ENCODE results near the gene KLC1.
"Not testable (repeated sequence)": the region's sequence is repeated elsewhere in the genome, so short reads cannot be mapped to it uniquely, and the experiment has no call there.

Gene KLC1

GRCh38 chr14:103626146-103626850 is 2.7 kb upstream of the KLC1 start:
- no peak for DNase-seq

DNA sequence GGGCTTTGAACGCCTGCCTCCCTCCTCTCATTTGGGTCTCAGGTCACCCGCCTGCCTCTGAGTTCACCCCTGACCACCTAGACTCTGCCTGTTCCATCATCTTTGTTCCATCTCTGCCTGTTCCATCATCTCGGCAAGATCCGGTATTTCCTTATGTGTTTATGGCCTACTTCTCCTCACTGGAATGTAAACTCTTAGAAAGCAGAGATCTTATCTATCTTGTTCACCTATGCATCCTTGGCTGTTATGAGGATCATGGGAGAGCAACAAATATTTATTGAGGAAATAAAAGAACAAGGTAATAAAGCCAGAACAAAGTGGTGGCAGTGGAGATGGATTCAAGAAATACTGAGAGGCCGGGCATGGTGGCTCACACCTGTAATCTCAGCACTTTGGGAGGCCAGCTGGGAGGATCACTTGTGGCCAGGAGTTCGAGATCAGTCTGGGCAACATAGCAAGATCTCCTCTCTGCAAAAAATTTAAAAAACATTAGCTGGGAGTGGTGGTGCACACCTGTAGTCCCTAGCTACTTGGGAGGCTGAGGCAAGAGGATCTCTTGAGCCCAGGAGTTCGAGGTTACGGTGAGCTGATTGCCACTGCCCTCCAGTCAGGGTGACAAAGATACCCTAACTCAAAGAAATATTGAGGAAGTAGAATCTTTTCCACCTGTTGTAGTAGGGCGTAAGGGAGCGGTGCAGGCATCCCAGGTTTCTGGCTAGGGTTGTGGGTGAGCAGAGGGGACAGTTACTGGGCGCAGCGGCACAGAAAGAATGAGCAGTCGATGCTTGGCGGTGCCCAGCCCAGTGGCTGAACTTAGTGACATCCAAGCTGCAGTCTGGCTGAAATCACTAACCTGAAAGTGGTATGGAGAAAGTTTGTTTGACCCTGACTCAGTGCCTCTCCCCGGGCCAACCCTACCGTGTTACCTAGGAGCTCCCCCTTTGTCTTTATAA is 1.7 kb upstream of the KLC1 start:
- DNase-seq: no peak

DNA sequence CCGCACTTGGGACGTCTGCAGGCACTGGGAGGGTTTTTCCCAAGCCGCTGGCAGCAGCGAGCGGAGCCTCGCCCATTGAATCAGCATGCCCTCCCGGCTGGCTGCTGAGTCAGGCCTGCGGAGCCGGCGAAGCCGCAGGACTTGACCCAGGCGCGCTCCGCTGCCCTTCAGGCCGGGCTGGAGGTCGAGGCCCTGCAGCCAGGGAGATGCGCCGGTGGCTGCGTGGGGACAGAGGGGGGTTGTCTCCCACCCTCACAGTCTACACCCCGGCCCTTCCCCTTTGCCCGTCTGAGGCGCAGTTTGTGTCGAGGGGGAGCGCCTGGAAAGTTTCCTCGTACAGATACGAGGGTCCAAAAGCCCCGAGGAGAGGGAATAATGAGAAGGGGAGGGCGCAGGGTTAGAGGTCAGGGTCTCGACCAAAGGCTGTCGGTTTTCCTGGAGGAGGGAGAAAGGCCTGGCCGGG is 759 bp upstream of the KLC1 start:
- DNase-seq: no peak

GRCh38 chr14:103629503-103630121 is 601 bp downstream of the KLC1 start:
- no peak for DNase-seq

DNA sequence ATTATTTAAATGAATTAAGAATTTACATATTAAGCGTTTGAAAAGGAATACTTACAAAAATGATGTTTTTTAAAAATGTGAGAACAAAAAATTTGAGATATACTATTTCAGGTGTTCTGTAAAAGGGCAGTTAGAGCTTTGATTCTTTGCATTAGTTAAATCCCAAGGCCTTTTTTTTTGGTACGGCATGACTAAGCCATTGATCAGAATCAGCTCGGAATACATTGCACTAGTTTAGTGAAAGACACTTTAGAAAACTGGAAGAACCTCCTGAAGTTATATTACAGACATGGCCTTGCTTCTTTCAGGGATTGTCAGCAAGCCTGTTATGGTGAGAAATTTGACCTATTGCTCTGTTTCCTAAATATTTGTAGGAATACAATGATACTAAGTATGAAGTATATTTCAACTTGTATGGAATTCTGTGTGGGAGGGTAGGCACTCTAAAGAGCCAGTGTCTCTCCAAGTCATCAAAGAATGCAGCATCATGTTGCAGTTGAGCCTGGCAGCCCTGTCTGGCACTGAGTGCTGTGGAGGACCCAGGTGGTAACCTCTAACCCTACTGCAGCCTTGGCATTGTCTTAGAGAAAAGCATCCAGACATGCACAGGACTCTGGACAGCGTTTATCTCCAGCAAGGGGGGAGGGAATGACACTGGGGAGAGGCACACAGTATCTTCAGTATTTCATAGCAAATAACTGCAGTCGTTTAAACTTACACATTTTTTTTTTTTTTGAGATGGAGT is 1.5 kb downstream of the KLC1 start:
- no peak for DNase-seq

DNA sequence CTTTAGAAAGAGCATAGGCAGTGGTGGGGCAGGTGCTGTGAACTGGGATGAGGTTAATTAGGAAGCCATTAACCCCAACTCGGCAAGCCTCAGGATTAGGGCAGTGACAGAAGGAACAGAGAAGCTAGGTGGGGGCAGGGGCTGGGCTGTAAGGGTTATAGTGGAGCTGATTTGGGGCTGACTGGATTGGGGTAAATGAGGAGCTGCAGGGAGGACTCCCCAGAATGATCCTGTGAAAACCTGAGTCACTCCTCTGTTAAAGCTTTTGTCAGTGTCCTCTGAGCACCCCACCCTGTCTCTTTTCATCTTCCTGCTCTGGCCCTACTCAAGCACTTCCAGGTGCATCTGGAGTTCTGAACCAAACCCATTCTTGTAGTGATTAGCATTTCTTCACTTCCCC is 4.4 kb downstream of the KLC1 start:
- peak; percentile 62 for DNase-seq

GRCh38 chr14:103634156-103634555 is 5.1 kb downstream of the KLC1 start:
- no peak for DNase-seq

- DNase-seq: no peak
These were observed 9.6 kb downstream of the KLC1 start for GRCh38 chr14:103638594-103638993.

GRCh38 chr14:103641161-103641560 is 12.2 kb downstream of the KLC1 start:
- no peak for DNase-seq

- no peak for DNase-seq
These were observed 17.2 kb downstream of the KLC1 start for GRCh38 chr14:103646189-103646588.

DNA sequence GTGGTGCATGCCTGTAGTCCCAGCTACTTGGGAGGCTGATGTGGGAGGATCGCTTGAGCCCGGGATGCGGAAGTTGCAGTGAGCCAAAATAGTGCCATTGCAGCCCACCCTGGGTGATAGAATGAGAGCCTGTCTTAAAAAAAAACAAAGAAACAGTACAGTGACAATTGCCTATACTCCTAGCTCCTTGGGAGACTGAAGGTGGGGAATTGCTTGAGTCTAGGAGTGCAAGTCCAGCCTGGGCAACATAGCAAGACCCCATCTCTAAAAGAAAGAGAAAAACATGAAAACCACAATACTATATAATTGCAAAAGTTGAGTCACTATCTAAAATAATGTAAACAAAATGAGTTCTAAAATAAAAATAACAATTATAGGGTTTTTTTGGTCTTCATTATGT is 20.0 kb downstream of the KLC1 start:
- DNase-seq: no peak

GRCh38 chr14:103650213-103650612 is 21.2 kb downstream of the KLC1 start:
- no peak for DNase-seq

- no peak for DNase-seq
These were observed 22.6 kb downstream of the KLC1 start for GRCh38 chr14:103651585-103651984.

DNA sequence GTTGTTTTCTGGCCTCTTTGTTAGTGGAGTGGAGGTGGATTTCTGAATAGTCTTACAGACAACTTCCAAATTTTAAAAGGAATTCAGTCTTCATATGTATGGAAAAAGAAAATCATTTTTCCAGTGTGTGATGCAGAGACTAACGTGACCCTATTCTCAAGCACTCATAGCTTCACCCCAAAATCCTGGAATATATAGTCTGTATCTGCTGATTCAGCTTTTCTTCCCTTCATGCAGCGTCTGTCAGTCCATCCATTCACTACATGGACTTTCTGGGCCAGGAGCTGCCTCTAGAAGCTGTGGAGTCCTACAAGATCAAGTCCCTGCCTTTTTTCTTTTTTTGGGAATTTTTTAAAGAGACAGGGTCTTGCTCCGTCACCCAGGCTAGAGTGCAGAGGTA is 23.8 kb downstream of the KLC1 start:
- DNase-seq: no peak

DNA sequence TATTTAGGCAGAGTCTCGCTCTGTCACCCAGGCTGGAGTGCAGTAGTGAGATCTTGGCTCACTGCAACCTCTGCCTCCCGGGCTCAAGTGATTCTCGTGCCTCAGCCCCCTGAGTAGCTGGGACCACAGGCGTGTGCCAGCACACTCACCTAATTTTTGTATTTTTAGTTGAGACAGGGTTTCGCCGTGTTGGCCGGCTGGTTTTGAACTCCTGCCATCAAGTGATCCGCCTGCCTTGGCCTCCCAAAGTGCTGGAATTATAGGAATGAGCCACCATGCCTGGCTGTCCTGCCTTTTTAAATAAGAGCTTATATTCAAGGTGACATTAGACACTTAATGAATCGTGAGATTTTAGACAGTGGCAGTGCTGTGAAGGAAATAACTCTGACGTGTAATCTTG is 24.3 kb downstream of the KLC1 start:
- not testable (repeated sequence) for DNase-seq

DNA sequence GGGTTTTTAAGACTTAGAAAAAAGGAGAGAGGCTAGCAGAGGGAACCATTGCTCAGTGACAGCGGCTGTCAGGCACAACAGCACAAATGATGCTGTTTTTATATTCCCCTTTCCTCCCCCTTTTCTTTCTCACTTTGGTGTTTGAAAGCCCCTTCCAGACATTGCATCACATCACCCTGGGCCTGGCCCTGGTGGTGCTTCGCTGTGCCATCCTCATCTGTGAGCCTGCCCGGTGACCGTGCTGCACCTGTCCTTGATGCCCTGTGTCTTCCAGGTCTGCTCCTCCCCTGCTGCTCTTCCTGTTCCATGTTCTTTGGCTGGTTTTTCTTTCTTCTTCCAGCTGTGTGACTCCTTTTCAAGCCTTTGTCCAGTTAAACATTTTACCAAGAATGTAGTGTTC is 24.8 kb downstream of the KLC1 start:
- DNase-seq: no peak

- DNase-seq: no peak
These were observed 25.6 kb downstream of the KLC1 start for GRCh38 chr14:103654619-103655018.

- DNase-seq: no peak
These were observed 27.2 kb downstream of the KLC1 start for GRCh38 chr14:103656031-103656755.

DNA sequence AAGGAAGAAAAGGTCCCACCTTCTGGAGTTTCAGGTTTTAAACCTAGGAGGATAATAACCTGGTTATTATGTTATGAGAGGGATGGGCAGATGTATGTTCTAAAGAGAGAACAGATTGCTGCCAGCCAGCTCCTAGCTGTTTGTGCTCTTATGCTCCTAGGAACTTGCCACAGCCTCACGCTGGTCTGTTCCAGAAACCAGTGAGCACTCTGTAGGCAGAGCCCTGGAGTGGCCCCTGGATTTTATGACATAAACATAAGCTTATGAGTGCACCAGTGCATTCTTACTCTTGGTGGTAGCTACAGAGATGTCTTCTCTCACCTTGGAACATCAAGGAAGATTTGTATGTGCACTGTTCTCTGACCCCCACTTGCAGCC is 27.7 kb downstream of the KLC1 start:
- DNase-seq: no peak

DNA sequence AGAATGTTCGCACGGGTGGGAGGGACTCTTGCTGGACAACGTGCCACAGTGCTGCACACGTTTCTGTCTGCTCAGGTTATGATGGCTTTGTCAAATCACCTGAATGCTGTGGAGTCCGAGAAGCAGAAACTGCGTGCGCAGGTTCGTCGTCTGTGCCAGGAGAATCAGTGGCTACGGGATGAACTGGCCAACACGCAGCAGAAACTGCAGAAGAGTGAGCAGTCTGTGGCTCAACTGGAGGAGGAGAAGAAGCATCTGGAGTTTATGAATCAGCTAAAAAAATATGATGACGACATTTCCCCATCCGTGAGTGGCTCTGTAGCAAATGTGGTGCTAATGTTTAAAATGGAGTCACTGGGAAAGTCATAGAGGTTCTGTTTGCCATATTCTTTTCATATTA is 28.5 kb downstream of the KLC1 start:
- DNase-seq: no peak

- DNase-seq: no peak
These were observed 30.6 kb downstream of the KLC1 start for GRCh38 chr14:103659631-103660030.

DNA sequence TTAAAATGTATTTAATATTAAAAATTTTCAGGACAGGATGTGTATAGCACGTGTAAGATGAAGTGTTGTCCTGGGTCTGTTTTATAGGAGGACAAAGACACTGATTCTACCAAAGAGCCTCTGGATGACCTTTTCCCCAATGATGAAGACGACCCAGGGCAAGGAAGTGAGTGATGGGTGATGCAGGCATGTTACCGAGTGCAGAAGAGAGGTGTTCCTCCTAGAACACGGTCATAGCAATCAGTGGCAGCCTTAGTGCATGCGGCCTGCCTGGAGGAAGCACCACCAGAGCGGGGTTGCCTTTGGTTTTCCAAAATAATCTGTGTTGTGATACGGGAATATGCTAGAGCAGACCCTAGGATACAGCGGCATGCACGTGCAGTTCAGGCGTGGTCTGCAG is 33.0 kb downstream of the KLC1 start:
- no peak for DNase-seq
